Subcutaneous abdominal adipose tissue (tissue), 5 donors: ENCODE data around the gene CCL16.

Source experiments
- H3K27ac ChIP-seq: one replicate; pipeline ENCODE4 v1.7.0; 2013; ENCODE audit warnings: low read depth, mild to moderate bottlenecking, inconsistent platforms, low read length, moderate library complexity
- H3K27me3 ChIP-seq, 5 donors: one replicate each; pipeline ENCODE4 v1.7.0; 2013; ENCODE audit warnings: low read length in 5 of 5, inconsistent platforms in 1 of 5; ENCODE audit not compliant: control insufficient read depth in 5 of 5, insufficient read depth in 4 of 5
- H3K36me3 ChIP-seq, 5 donors: one replicate each; pipeline ENCODE4 v1.7.0; 2013; ENCODE audit warnings: low read length in 5 of 5; ENCODE audit not compliant: control insufficient read depth in 5 of 5, insufficient read depth in 5 of 5
- H3K4me1 ChIP-seq, 5 donors: one replicate each; pipeline ENCODE4 v1.7.0; 2013; ENCODE audit warnings: low read length in 5 of 5, mild to moderate bottlenecking in 3 of 5, moderate library complexity in 1 of 5; ENCODE audit not compliant: control insufficient read depth in 5 of 5, insufficient read depth in 5 of 5
- H3K4me3 ChIP-seq, 5 donors: one replicate each; pipeline ENCODE4 v1.7.0; 2013; ENCODE audit warnings: low read length in 5 of 5, low read depth in 1 of 5
- H3K9ac ChIP-seq, 5 donors: one replicate each; pipeline ENCODE4 v1.7.0; 2013; ENCODE audit warnings: low read length in 5 of 5, mild to moderate bottlenecking in 4 of 5, moderate library complexity in 3 of 5
- H3K9me3 ChIP-seq, 5 donors: one replicate each; pipeline ENCODE4 v1.7.0; 2013; ENCODE audit warnings: low read length in 5 of 5; ENCODE audit not compliant: control insufficient read depth in 5 of 5
- donor health status: healthy.
- donor health status: healthy.
- donor health status: healthy.
- donor health status: healthy.
- donor health status: healthy.

CCL16 gene

GRCh38 chr17:35972945-35973332 is 8.4 kb downstream of the CCL16 start:
- Histone ChIP-seq H3K9me3 (no peaks in the 10 kb centered on the region), H3K9ac (no peak overlapping the region), H3K36me3 (no peaks in the 10 kb centered on the region), H3K4me3 (no peak overlapping the region), H3K27ac (peak overlapping the region; percentile 27), H3K4me1 (peaks cover 2 to 41% (median 14%) of the 10 kb centered on the region in 5 donors), H3K27me3 (peaks cover 0 to 1% (median 0%) of the 10 kb centered on the region in 5 donors)

DNA sequence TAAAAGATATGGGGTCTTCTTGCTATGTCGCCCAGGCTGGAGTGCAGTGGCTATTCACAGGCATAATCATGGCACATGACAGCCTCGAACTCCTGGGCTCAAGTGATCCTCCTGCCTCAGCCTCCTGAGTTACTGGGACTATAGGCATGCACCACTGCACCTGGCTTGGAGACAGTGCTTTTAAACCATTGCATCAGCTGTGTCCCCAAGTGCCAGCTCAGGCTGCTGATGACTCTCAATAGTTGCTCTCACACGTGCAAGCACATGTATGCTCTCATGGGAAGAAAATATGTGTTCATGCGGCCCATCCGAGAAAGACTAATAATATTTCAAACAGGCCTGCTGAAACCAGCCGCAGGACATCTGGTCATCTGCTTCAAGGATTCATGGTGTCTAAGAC is 8.8 kb downstream of the CCL16 start:
- Histone ChIP-seq H3K9ac (no peak overlapping the region), H3K27ac (peak overlapping the region; percentile 27), H3K4me3 (no peak overlapping the region), H3K4me1 (peaks cover 2 to 41% (median 14%) of the 10 kb centered on the region in 5 donors), H3K36me3 (no peaks in the 10 kb centered on the region), H3K27me3 (no peaks in the 10 kb centered on the region), H3K9me3 (no peaks in the 10 kb centered on the region)

GRCh38 chr17:35972066-35972465 is 9.2 kb downstream of the CCL16 start:
- no peaks in the 10 kb centered on the region for H3K27me3 ChIP-seq
- no peak overlapping the region for H3K4me3 ChIP-seq
- no peak overlapping the region for H3K9ac ChIP-seq
- H3K36me3 ChIP-seq = no peaks in the 10 kb centered on the region
- H3K9me3 ChIP-seq = no peaks in the 10 kb centered on the region
- H3K27ac ChIP-seq = no peak overlapping the region
- peaks cover 2 to 41% (median 14%) of the 10 kb centered on the region in 5 donors for H3K4me1 ChIP-seq

- no peak overlapping the region for H3K4me3 ChIP-seq
- H3K9ac ChIP-seq = no peak overlapping the region
- no peaks in the 10 kb centered on the region for H3K36me3 ChIP-seq
- H3K27ac ChIP-seq = no peak overlapping the region
- peaks cover 0 to 35% (median 10%) of the 10 kb centered on the region in 5 donors for H3K4me1 ChIP-seq
- H3K9me3 ChIP-seq = no peaks in the 10 kb centered on the region
- no peaks in the 10 kb centered on the region for H3K27me3 ChIP-seq
Measured at GRCh38 chr17:35969558-35970380, 11.5 kb downstream of the CCL16 start.

- Histone ChIP-seq H3K27me3 (no peaks in the 10 kb centered on the region), H3K9me3 (no peaks in the 10 kb centered on the region), H3K36me3 (no peaks in the 10 kb centered on the region), H3K4me3 (no peak overlapping the region), H3K4me1 (peaks cover 0 to 30% (median 6%) of the 10 kb centered on the region in 5 donors), H3K9ac (no peak overlapping the region), H3K27ac (no peak overlapping the region)
Measured at GRCh38 chr17:35968520-35969054, 12.7 kb downstream of the CCL16 start.

- Histone ChIP-seq H3K36me3 (no peaks in the 10 kb centered on the region), H3K4me3 (no peak overlapping the region), H3K27me3 (no peaks in the 10 kb centered on the region), H3K9me3 (no peaks in the 10 kb centered on the region), H3K27ac (no peak overlapping the region), H3K4me1 (peaks cover 0 to 6% (median 4%) of the 10 kb centered on the region in 5 donors), H3K9ac (no peak overlapping the region)
Measured at GRCh38 chr17:35965272-35965671, 16.0 kb downstream of the CCL16 start.

GRCh38 chr17:35963663-35964062 is 17.6 kb downstream of the CCL16 start:
- Histone ChIP-seq H3K27ac (no peak overlapping the region), H3K9ac (no peak overlapping the region)

GRCh38 chr17:35953720-35954119 is 27.6 kb downstream of the CCL16 start:
- no peaks in the 10 kb centered on the region for H3K36me3 ChIP-seq
- no peaks in the 10 kb centered on the region for H3K4me1 ChIP-seq

More at GRCh38 chr17:35963663-35964062, 17.6 kb downstream of the CCL16 start:
- Histone ChIP-seq H3K36me3 (no peaks in the 10 kb centered on the region), H3K27me3 (peaks cover 0 to 2% (median 0%) of the 10 kb centered on the region in 5 donors), H3K4me1 (no peaks in the 10 kb centered on the region), H3K9me3 (no peaks in the 10 kb centered on the region), H3K4me3 (no peak overlapping the region)

DNA sequence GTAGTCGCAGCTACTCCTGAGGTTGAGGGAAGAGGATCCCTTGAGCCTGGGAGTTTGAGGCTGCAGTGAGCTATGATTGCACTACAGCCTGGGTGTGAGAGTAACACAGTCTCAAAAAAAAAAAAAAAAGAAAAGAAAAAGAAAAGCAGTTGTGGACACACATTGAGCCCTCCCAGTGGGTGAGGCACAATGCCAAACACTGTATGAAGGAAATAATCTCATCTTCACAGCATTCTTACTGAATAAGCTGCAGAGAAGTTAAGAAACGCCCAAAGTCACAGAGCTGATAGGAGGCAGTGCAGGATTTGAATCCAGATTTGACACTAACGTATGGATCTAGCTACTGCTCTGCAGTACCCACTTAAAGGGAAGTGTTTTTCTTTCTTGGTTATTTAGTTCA is 31.9 kb downstream of the CCL16 start:
- Histone ChIP-seq H3K9ac (no peak overlapping the region), H3K36me3 (no peaks in the 10 kb centered on the region), H3K4me1 (peaks cover 0 to 3% (median 3%) of the 10 kb centered on the region in 5 donors), H3K4me3 (no peak overlapping the region), H3K9me3 (no peaks in the 10 kb centered on the region), H3K27me3 (no peaks in the 10 kb centered on the region), H3K27ac (no peak overlapping the region)

More at GRCh38 chr17:35953720-35954119, 27.6 kb downstream of the CCL16 start:
- Histone ChIP-seq H3K9ac (no peak overlapping the region), H3K4me3 (no peak overlapping the region), H3K27ac (no peak overlapping the region), H3K9me3 (no peaks in the 10 kb centered on the region), H3K27me3 (peaks cover 0 to 3% (median 0%) of the 10 kb centered on the region in 5 donors)

GRCh38 chr17:35948092-35948491 is 33.2 kb downstream of the CCL16 start:
- Histone ChIP-seq H3K27me3 (peaks cover 0 to 7% (median 4%) of the 10 kb centered on the region in 5 donors), H3K4me3 (no peak overlapping the region), H3K4me1 (peaks cover 0 to 3% (median 3%) of the 10 kb centered on the region in 5 donors), H3K36me3 (no peaks in the 10 kb centered on the region), H3K9ac (no peak overlapping the region), H3K27ac (no peak overlapping the region), H3K9me3 (no peaks in the 10 kb centered on the region)
